GM18526 (cell line): ENCODE data around the gene STX3.

Experiments used
- POLR2A ChIP-seq: IDR thresholded peaks from 3 replicates; pipeline ENCODE4 v1.6.1; 2011; ENCODE audit not compliant: insufficient read length; ENCODE audit errors: extremely low read depth

Gene STX3

GRCh38 chr11:59773083-59773440 is 17.9 kb downstream of the STX3 start:
- no peak for TF ChIP-seq POLR2A

- TF ChIP-seq POLR2A: no peak
These were observed 21.3 kb downstream of the STX3 start for GRCh38 chr11:59776210-59777066.

- TF ChIP-seq POLR2A: no peak
These were observed 21.9 kb downstream of the STX3 start for GRCh38 chr11:59777104-59777503.

- TF ChIP-seq POLR2A: no peak
These were observed 22.9 kb downstream of the STX3 start for GRCh38 chr11:59778122-59778521.

- no peak for TF ChIP-seq POLR2A
These were observed 24.3 kb downstream of the STX3 start for GRCh38 chr11:59779487-59779886.

GRCh38 chr11:59782080-59782479 is 26.9 kb downstream of the STX3 start:
- no peak for TF ChIP-seq POLR2A

GRCh38 chr11:59783632-59784090 is 28.5 kb downstream of the STX3 start:
- TF ChIP-seq POLR2A: no peak

GRCh38 chr11:59785818-59786217 is 30.6 kb downstream of the STX3 start:
- TF ChIP-seq POLR2A: no peak

GRCh38 chr11:59787255-59787588 is 32.0 kb downstream of the STX3 start:
- TF ChIP-seq POLR2A: no peak

- TF ChIP-seq POLR2A: no peak
These were observed 32.6 kb downstream of the STX3 start for GRCh38 chr11:59787816-59788215.

GRCh38 chr11:59791639-59792038 is 36.5 kb downstream of the STX3 start:
- TF ChIP-seq POLR2A: no peak

- TF ChIP-seq POLR2A: no peak
These were observed 37.3 kb downstream of the STX3 start for GRCh38 chr11:59792507-59792906.

GRCh38 chr11:59794417-59794816 is 39.2 kb downstream of the STX3 start:
- no peak for TF ChIP-seq POLR2A

- TF ChIP-seq POLR2A: no peak
These were observed 45.3 kb downstream of the STX3 start for GRCh38 chr11:59800390-59801025.

- TF ChIP-seq POLR2A: no peak
These were observed 46.1 kb downstream of the STX3 start for GRCh38 chr11:59801160-59801706.

- TF ChIP-seq POLR2A: no peak
These were observed 46.9 kb downstream of the STX3 start for GRCh38 chr11:59801981-59802638.
